ENCODE data around the gene PHF10. TPM values are rescaled to one million over a fixed set of nuclear protein-coding genes. Genes with fewer than 3 reads are reported as not detected.
"Not testable (repeated sequence)": the region's sequence is repeated elsewhere in the genome, so short reads cannot be mapped to it uniquely, and the experiment has no call there.

Gene PHF10
- polyA plus RNA-seq, 3 donors from 2014 or later: 6.0 to 13.0 (median 7.9) TPM

GRCh38 chr6:169714178-169714577 is 10.1 kb downstream of the PHF10 start:
- H3K27me3 Mint-ChIP-seq (ENCODE audit: low read depth in 3 of 3): no peaks in the 10 kb centered on the region
- no peak overlapping the region for H3K4me3 Mint-ChIP-seq
- no peak for DNase-seq
- peaks cover 24 to 46% (median 33%) of the 10 kb centered on the region in 3 donors for H3K36me3 Mint-ChIP-seq
- H3K4me1 Mint-ChIP-seq: no peaks in the 10 kb centered on the region
- H3K9me3 Mint-ChIP-seq: no peaks in the 10 kb centered on the region
- no peak overlapping the region for H3K27ac Mint-ChIP-seq

GRCh38 chr6:169710009-169710408 is 14.3 kb downstream of the PHF10 start:
- Mint-ChIP-seq H3K4me1 (peaks cover 12 to 15% of the 10 kb centered on the region in 2 donors), H3K4me3 (no peak overlapping the region), H3K27me3 (ENCODE audit: low read depth in 3 of 3) (peaks cover 0 to 1% (median 0%) of the 10 kb centered on the region in 3 donors), H3K36me3 (peaks cover 12 to 31% (median 14%) of the 10 kb centered on the region in 3 donors), H3K9me3 (no peaks in the 10 kb centered on the region), H3K27ac (peak overlapping the region in 1 of 6 donors; percentile 65)
- no peak for DNase-seq

GRCh38 chr6:169709293-169709692 is 15.0 kb downstream of the PHF10 start:
- Mint-ChIP-seq H3K4me3 (no peak overlapping the region), H3K4me1 (peaks cover 16 to 22% of the 10 kb centered on the region in 2 donors), H3K27ac (no peak overlapping the region), H3K36me3 (peaks cover 6 to 28% (median 12%) of the 10 kb centered on the region in 3 donors), H3K9me3 (no peaks in the 10 kb centered on the region), H3K27me3 (ENCODE audit: low read depth in 3 of 3) (peaks cover 0 to 1% (median 0%) of the 10 kb centered on the region in 3 donors)
- no peak for DNase-seq

- H3K36me3 Mint-ChIP-seq: peaks cover 4 to 22% (median 9%) of the 10 kb centered on the region in 3 donors
- H3K27ac Mint-ChIP-seq: no peak overlapping the region
- no peak overlapping the region for H3K4me3 Mint-ChIP-seq
- H3K9me3 Mint-ChIP-seq: no peaks in the 10 kb centered on the region
- peaks cover 0 to 5% (median 0%) of the 10 kb centered on the region in 3 donors for H3K27me3 Mint-ChIP-seq (ENCODE audit: low read depth in 3 of 3)
- DNase-seq: no peak
- peaks cover 29 to 38% of the 10 kb centered on the region in 2 donors for H3K4me1 Mint-ChIP-seq
Measured at GRCh38 chr6:169707772-169708171, 16.5 kb downstream of the PHF10 start.

- H3K4me3 Mint-ChIP-seq: peak overlapping the region; percentile 84 to 93 (median 88)
- H3K27ac Mint-ChIP-seq: peak overlapping the region; percentile 83 to 95 (median 93)
- DNase-seq: no peak
- peaks cover 42 to 57% of the 10 kb centered on the region in 2 donors for H3K4me1 Mint-ChIP-seq
- peaks cover 0 to 3% (median 0%) of the 10 kb centered on the region in 6 donors for H3K9me3 Mint-ChIP-seq
- H3K36me3 Mint-ChIP-seq: peaks cover 0 to 4% (median 0%) of the 10 kb centered on the region in 3 donors
- H3K27me3 Mint-ChIP-seq (ENCODE audit: low read depth in 3 of 3): peaks cover 0 to 6% (median 2%) of the 10 kb centered on the region in 3 donors
Measured at GRCh38 chr6:169702840-169703246, 21.5 kb downstream of the PHF10 start.

GRCh38 chr6:169701954-169702839 is 22.1 kb downstream of the PHF10 start, which contains the start of the genes C6orf120 and WDR27:
TSS of gene C6orf120 (plus strand) at chr6:169702126. CDS start at chr6:169702460, 334 bp downstream.
TSS of gene WDR27 (minus strand) at chr6:169702029. CDS start at chr6:169689005, 13,024 bp downstream.
- Mint-ChIP-seq H3K27ac (peak within 1 kb of the TSS; percentile 88 to 95 (median 93)), H3K36me3 (peaks cover 0 to 4% (median 0%) of the 10 kb centered on the region in 3 donors), H3K27me3 (ENCODE audit: low read depth in 3 of 3) (peaks cover 0 to 6% (median 2%) of the 10 kb centered on the region in 3 donors), H3K9me3 (peaks cover 0 to 3% (median 0%) of the 10 kb centered on the region in 6 donors), H3K4me1 (peaks cover 45 to 62% of the 10 kb centered on the region in 2 donors), H3K4me3 (peak within 1 kb of the TSS; percentile 90 to 93 (median 91))
- peak; percentile 96 to 97 (median 97) for DNase-seq

GRCh38 chr6:169701311-169701953 is 22.9 kb downstream of the PHF10 start:
- H3K4me3 Mint-ChIP-seq: peak overlapping the region; percentile 90 to 93 (median 91)
- H3K27me3 Mint-ChIP-seq (ENCODE audit: low read depth in 3 of 3): peaks cover 0 to 6% (median 2%) of the 10 kb centered on the region in 3 donors
- DNase-seq: peak in 1 of 3 donors; percentile 14
- H3K9me3 Mint-ChIP-seq: peaks cover 0 to 3% (median 0%) of the 10 kb centered on the region in 6 donors
- H3K4me1 Mint-ChIP-seq: peaks cover 42 to 60% of the 10 kb centered on the region in 2 donors
- H3K27ac Mint-ChIP-seq: peak overlapping the region; percentile 87 to 93 (median 90)
- H3K36me3 Mint-ChIP-seq: peaks cover 0 to 4% (median 0%) of the 10 kb centered on the region in 3 donors

- H3K27ac Mint-ChIP-seq: peak overlapping the region in 1 of 6 donors; percentile 17
- H3K4me3 Mint-ChIP-seq: peak overlapping the region in 2 of 5 donors; percentile 19 to 50
- no peak for DNase-seq
- H3K27me3 Mint-ChIP-seq (ENCODE audit: low read depth in 3 of 3): peaks cover 0 to 6% (median 2%) of the 10 kb centered on the region in 3 donors
- peaks cover 0 to 4% (median 4%) of the 10 kb centered on the region in 3 donors for H3K36me3 Mint-ChIP-seq
- H3K9me3 Mint-ChIP-seq: peaks cover 0 to 3% (median under 1%) of the 10 kb centered on the region in 6 donors
- H3K4me1 Mint-ChIP-seq: peaks cover 35 to 49% of the 10 kb centered on the region in 2 donors
Measured at GRCh38 chr6:169700296-169700695, 24.0 kb downstream of the PHF10 start.

GRCh38 chr6:169697115-169697514 is 27.2 kb downstream of the PHF10 start:
- H3K36me3 Mint-ChIP-seq: peaks cover 0 to 10% (median 4%) of the 10 kb centered on the region in 3 donors
- H3K27ac Mint-ChIP-seq; H3K27me3 Mint-ChIP-seq (ENCODE audit: low read depth in 3 of 3); H3K9me3 Mint-ChIP-seq; DNase-seq; H3K4me3 Mint-ChIP-seq: not testable (repeated sequence)
- H3K4me1 Mint-ChIP-seq: peaks cover 12 to 22% of the 10 kb centered on the region in 2 donors

- H3K36me3 Mint-ChIP-seq: peaks cover 6 to 21% (median 8%) of the 10 kb centered on the region in 3 donors
- peaks cover 0 to 1% (median 0%) of the 10 kb centered on the region in 3 donors for H3K27me3 Mint-ChIP-seq (ENCODE audit: low read depth in 3 of 3)
- no peak overlapping the region for H3K27ac Mint-ChIP-seq
- H3K4me1 Mint-ChIP-seq: peaks cover 10 to 13% of the 10 kb centered on the region in 2 donors
- no peak for DNase-seq
- H3K4me3 Mint-ChIP-seq: no peak overlapping the region
- H3K9me3 Mint-ChIP-seq: peaks cover 0 to 3% (median under 1%) of the 10 kb centered on the region in 6 donors
Measured at GRCh38 chr6:169695131-169695530, 29.2 kb downstream of the PHF10 start.

- Mint-ChIP-seq H3K4me1 (peaks cover 3 to 6% of the 10 kb centered on the region in 2 donors), H3K27ac (no peak overlapping the region), H3K36me3 (peaks cover 13 to 33% (median 19%) of the 10 kb centered on the region in 3 donors), H3K27me3 (ENCODE audit: low read depth in 3 of 3) (peaks cover 0 to 1% (median 0%) of the 10 kb centered on the region in 3 donors), H3K9me3 (peaks cover 0 to 2% (median 0%) of the 10 kb centered on the region in 6 donors), H3K4me3 (no peak overlapping the region)
- DNase-seq: no peak
Measured at GRCh38 chr6:169692516-169692915, 31.8 kb downstream of the PHF10 start.

- peaks cover 23 to 44% (median 31%) of the 10 kb centered on the region in 3 donors for H3K36me3 Mint-ChIP-seq
- H3K4me3 Mint-ChIP-seq: no peak overlapping the region
- H3K27me3 Mint-ChIP-seq (ENCODE audit: low read depth in 3 of 3): peaks cover 0 to 1% (median 0%) of the 10 kb centered on the region in 3 donors
- DNase-seq: no peak
- no peak overlapping the region for H3K27ac Mint-ChIP-seq
- H3K4me1 Mint-ChIP-seq: peaks cover 3 to 4% of the 10 kb centered on the region in 2 donors
- H3K9me3 Mint-ChIP-seq: peaks cover 0 to 8% (median 2%) of the 10 kb centered on the region in 6 donors
Measured at GRCh38 chr6:169691260-169691659, 33.0 kb downstream of the PHF10 start.

GRCh38 chr6:169689287-169689686 is 35.0 kb downstream of the PHF10 start:
- Mint-ChIP-seq H3K36me3 (peaks cover 37 to 57% (median 47%) of the 10 kb centered on the region in 3 donors), H3K4me3 (no peak overlapping the region), H3K9me3 (peaks cover 3 to 21% (median 14%) of the 10 kb centered on the region in 6 donors), H3K27me3 (ENCODE audit: low read depth in 3 of 3) (peaks cover 0 to 1% (median 1%) of the 10 kb centered on the region in 3 donors), H3K27ac (no peak overlapping the region), H3K4me1 (peaks cover 3 to 4% of the 10 kb centered on the region in 2 donors)
- DNase-seq: no peak

Data from immature natural killer cell (primary cell).